HG02870 (cell line): Measurements from ENCODE around the gene B3GNT9.

Experiments
- ATAC-seq: cut with Tn5 transposase; IDR thresholded peaks from one replicate; pipeline ENCODE4 v1.9.1; 2021; ENCODE audit warnings: mild to moderate bottlenecking, moderate library complexity; ENCODE audit not compliant: unreplicated experiment

Gene B3GNT9

GRCh38 chr16:67169011-67169451 lies 18.2 kb upstream of the B3GNT9 start:
- ATAC-seq, result no peak

GRCh38 chr16:67167588-67167987 lies 16.8 kb upstream of the B3GNT9 start:
- no peak for ATAC-seq

GRCh38 chr16:67166598-67167168 lies 15.9 kb upstream of the B3GNT9 start:
- no peak for ATAC-seq

- ATAC-seq, result no peak
These were observed 15.3 kb upstream of the B3GNT9 start for GRCh38 chr16:67166110-67166547.

GRCh38 chr16:67165121-67166078 lies 14.6 kb upstream of the B3GNT9 start:
- no peak for ATAC-seq

- ATAC-seq, result no peak
These were observed 13.8 kb upstream of the B3GNT9 start, which contains the start of gene HSF4 for GRCh38 chr16:67164599-67165061. Gene HSF4 (plus strand): TSS chr16:67164745. CDS start chr16:67164812, 67 bp downstream.

- no peak for ATAC-seq
These were observed 13.3 kb upstream of the B3GNT9 start for GRCh38 chr16:67163999-67164558.

- no peak for ATAC-seq
These were observed 12.6 kb upstream of the B3GNT9 start for GRCh38 chr16:67163164-67163998.

- ATAC-seq, result no peak
These were observed 11.8 kb upstream of the B3GNT9 start for GRCh38 chr16:67162506-67163163.

GRCh38 chr16:67161595-67162058 lies 10.8 kb upstream of the B3GNT9 start:
- no peak for ATAC-seq

GRCh38 chr16:67158637-67159600 lies 8.1 kb upstream of the B3GNT9 start:
- peak; percentile 44 for ATAC-seq

GRCh38 chr16:67157892-67158635 lies 7.3 kb upstream of the B3GNT9 start:
- no peak for ATAC-seq

GRCh38 chr16:67157106-67157748 lies 6.4 kb upstream of the B3GNT9 start:
- no peak for ATAC-seq

- no peak for ATAC-seq
These were observed 5.5 kb upstream of the B3GNT9 start for GRCh38 chr16:67156143-67156844.

- ATAC-seq, result no peak
These were observed 4.7 kb upstream of the B3GNT9 start for GRCh38 chr16:67155295-67156142.
